ENCODE data around the gene TIMM8B.

TIMM8B gene

GRCh38 chr11:112086422-112087191, at the start of gene TIMM8B, which contains the start of gene SDHD:
TIMM8B (minus strand) TSS chr11:112086756; CDS start chr11:112086723, 33 bp downstream.
SDHD (plus strand) TSS chr11:112086873; CDS start chr11:112086908, 35 bp downstream.
- H3F3A ChIP-seq (ENCODE audit: low read depth), result no peaks in the 10 kb centered on the region
- H3K4me3 ChIP-seq (ENCODE audit: low read length, poor library complexity, severe bottlenecking), result peak within 1 kb of the TSS; percentile 96
- H3K4me1 ChIP-seq (ENCODE audit: insufficient read depth, low read length, poor library complexity, severe bottlenecking), result peaks cover 31% of the 10 kb centered on the region
- H3K9me3 ChIP-seq (ENCODE audit: insufficient read depth, low read depth, low read length), result no peaks in the 10 kb centered on the region
- peak within 1 kb of the TSS; percentile 75 for H2AFZ ChIP-seq (ENCODE audit: low read length)
- no peaks in the 10 kb centered on the region for H3K9me2 ChIP-seq (replicated peaks; ENCODE audit: low read depth, low read length)
- H3K4me2 ChIP-seq (ENCODE audit: low read depth, low read length, poor library complexity, severe bottlenecking), result peak within 1 kb of the TSS; percentile 90
- H3K9ac ChIP-seq (ENCODE audit: low read depth, low read length, poor library complexity, severe bottlenecking), result peak within 1 kb of the TSS; percentile 94
- peaks cover 17% of the 10 kb centered on the region for H4K20me1 ChIP-seq (ENCODE audit: insufficient read depth, low read length, poor library complexity, severe bottlenecking)
- no peak for TF ChIP-seq EZH2phosphoT487 (IDR thresholded peaks at IDR 0.05; ENCODE audit: borderline replicate concordance)
- H3K79me2 ChIP-seq (ENCODE audit: insufficient read depth, low read length), result peaks cover 61% of the 10 kb centered on the region
- peaks cover 41% of the 10 kb centered on the region for H3K36me3 ChIP-seq (ENCODE audit: insufficient read depth, low read length)
- H3K27me3 ChIP-seq (ENCODE audit: insufficient read depth, low read length, poor library complexity, severe bottlenecking), result no peaks in the 10 kb centered on the region

DNA sequence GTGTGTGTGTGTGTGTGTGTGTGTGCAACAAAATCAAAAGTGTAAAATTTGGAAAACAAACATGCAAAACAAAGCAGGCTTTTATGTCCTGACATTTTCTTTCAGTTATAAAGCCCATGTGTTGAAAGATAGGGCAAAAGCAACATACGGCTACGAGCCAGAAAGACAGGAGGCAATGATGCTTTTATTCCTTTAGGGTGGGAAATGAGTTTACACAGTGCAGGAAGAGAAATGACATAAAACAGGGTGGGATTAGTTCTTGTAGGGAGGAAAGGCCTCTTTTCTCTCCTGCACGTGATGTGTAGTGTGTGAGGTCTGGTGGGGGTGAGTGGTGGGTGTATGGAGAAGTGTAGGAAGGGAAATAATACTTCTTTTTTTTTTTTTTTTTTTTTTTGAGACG, 47.9 kb upstream of the TIMM8B start:
- Histone ChIP-seq H4K20me1 (ENCODE audit: insufficient read depth, low read length, poor library complexity, severe bottlenecking) (no peaks in the 10 kb centered on the region), H3K79me2 (ENCODE audit: insufficient read depth, low read length) (no peaks in the 10 kb centered on the region), H3K4me3 (ENCODE audit: low read length, poor library complexity, severe bottlenecking) (no peak overlapping the region), H3K9ac (ENCODE audit: low read depth, low read length, poor library complexity, severe bottlenecking) (no peak overlapping the region), H3K27me3 (ENCODE audit: insufficient read depth, low read length, poor library complexity, severe bottlenecking) (no peaks in the 10 kb centered on the region), H2AFZ (ENCODE audit: low read length) (no peak overlapping the region), H3K4me2 (ENCODE audit: low read depth, low read length, poor library complexity, severe bottlenecking) (no peak overlapping the region), H3K9me2 (replicated peaks; ENCODE audit: low read depth, low read length) (no peaks in the 10 kb centered on the region), H3K9me3 (ENCODE audit: insufficient read depth, low read depth, low read length) (no peaks in the 10 kb centered on the region), H3K4me1 (ENCODE audit: insufficient read depth, low read length, poor library complexity, severe bottlenecking) (no peaks in the 10 kb centered on the region), H3F3A (ENCODE audit: low read depth) (no peaks in the 10 kb centered on the region), H3K36me3 (ENCODE audit: insufficient read depth, low read length) (no peaks in the 10 kb centered on the region)
- TF ChIP-seq EZH2phosphoT487 (IDR thresholded peaks at IDR 0.05; ENCODE audit: borderline replicate concordance), result no peak
- no peak for TF ChIP-seq CTCF (conservative IDR thresholded peaks at IDR 0.05; ENCODE audit: low read length)

DNA sequence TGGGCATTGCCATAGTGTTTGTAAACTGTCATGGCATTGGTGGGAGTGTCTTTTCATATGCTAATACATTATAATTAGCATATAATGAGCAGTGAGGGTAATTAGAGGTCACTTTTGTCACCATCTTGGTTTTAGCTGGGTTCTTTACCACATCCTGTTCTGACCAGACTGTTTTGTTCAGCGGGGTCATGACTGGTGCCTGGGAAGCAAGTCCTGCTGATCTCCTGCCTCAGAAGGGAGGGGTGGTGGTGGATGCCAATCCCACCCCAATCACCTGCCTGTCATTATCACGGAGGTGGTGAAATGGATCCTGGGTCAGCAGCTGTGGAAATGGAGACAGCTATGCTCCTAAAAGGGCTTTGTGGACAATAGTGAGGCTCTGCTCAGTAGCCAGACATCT, 46.2 kb upstream of the TIMM8B start:
- Histone ChIP-seq H3K9me3 (ENCODE audit: insufficient read depth, low read depth, low read length) (no peaks in the 10 kb centered on the region), H3K4me1 (ENCODE audit: insufficient read depth, low read length, poor library complexity, severe bottlenecking) (no peaks in the 10 kb centered on the region), H3K4me2 (ENCODE audit: low read depth, low read length, poor library complexity, severe bottlenecking) (no peak overlapping the region), H3F3A (ENCODE audit: low read depth) (no peaks in the 10 kb centered on the region), H3K36me3 (ENCODE audit: insufficient read depth, low read length) (no peaks in the 10 kb centered on the region), H3K4me3 (ENCODE audit: low read length, poor library complexity, severe bottlenecking) (no peak overlapping the region), H4K20me1 (ENCODE audit: insufficient read depth, low read length, poor library complexity, severe bottlenecking) (no peaks in the 10 kb centered on the region), H3K9me2 (replicated peaks; ENCODE audit: low read depth, low read length) (no peaks in the 10 kb centered on the region), H3K79me2 (ENCODE audit: insufficient read depth, low read length) (no peaks in the 10 kb centered on the region), H2AFZ (ENCODE audit: low read length) (no peak overlapping the region), H3K9ac (ENCODE audit: low read depth, low read length, poor library complexity, severe bottlenecking) (no peak overlapping the region), H3K27me3 (ENCODE audit: insufficient read depth, low read length, poor library complexity, severe bottlenecking) (no peaks in the 10 kb centered on the region)
- no peak for TF ChIP-seq EZH2phosphoT487 (IDR thresholded peaks at IDR 0.05; ENCODE audit: borderline replicate concordance)
- no peak for TF ChIP-seq CTCF (conservative IDR thresholded peaks at IDR 0.05; ENCODE audit: low read length)

All from Loucy (cell line).